HG02623 (cell line): ENCODE data around the gene MTG2.

Experiments used
- ATAC-seq: cut with Tn5 transposase; IDR thresholded peaks from one replicate; pipeline ENCODE4 v1.9.1; 2021; ENCODE audit warnings: moderate library complexity; ENCODE audit not compliant: unreplicated experiment

The MTG2 gene

GRCh38 chr20:62182469-62183425, at the start of gene MTG2:
Gene MTG2, plus strand, starts transcription at chr20:62183028. Its CDS starts 10,393 bp downstream, at chr20:62193421.
- peak; percentile 93 for ATAC-seq

GRCh38 chr20:62133051-62133845, 49.6 kb upstream of the MTG2 start:
- ATAC-seq = no peak

- ATAC-seq = no peak
Measured at GRCh38 chr20:62133864-62134263, 49.0 kb upstream of the MTG2 start.

GRCh38 chr20:62134735-62135231, 48.0 kb upstream of the MTG2 start:
- ATAC-seq = no peak

- no peak for ATAC-seq
Measured at GRCh38 chr20:62135573-62136266, 47.1 kb upstream of the MTG2 start.

- ATAC-seq = no peak
Measured at GRCh38 chr20:62136283-62137091, 46.3 kb upstream of the MTG2 start.

GRCh38 chr20:62137092-62137384, 45.8 kb upstream of the MTG2 start:
- ATAC-seq = no peak

GRCh38 chr20:62137478-62138203, 45.2 kb upstream of the MTG2 start:
- no peak for ATAC-seq

- ATAC-seq = no peak
Measured at GRCh38 chr20:62138204-62138543, 44.7 kb upstream of the MTG2 start.

- ATAC-seq = no peak
Measured at GRCh38 chr20:62138912-62139311, 43.9 kb upstream of the MTG2 start.

GRCh38 chr20:62139636-62140035, 43.2 kb upstream of the MTG2 start:
- no peak for ATAC-seq

- no peak for ATAC-seq
Measured at GRCh38 chr20:62141043-62141396, 41.8 kb upstream of the MTG2 start.

- ATAC-seq = no peak
Measured at GRCh38 chr20:62141397-62142251, 41.2 kb upstream of the MTG2 start.

GRCh38 chr20:62142252-62143080, 40.4 kb upstream of the MTG2 start:
- peak; percentile 10 for ATAC-seq

- peak; percentile 68 for ATAC-seq
Measured at GRCh38 chr20:62143081-62143956, 39.5 kb upstream of the MTG2 start, which contains the start of the genes PSMA7 and SS18L1. Gene PSMA7, minus strand, starts transcription at chr20:62143394. Its CDS starts 91 bp downstream, at chr20:62143303. Gene SS18L1, plus strand, starts transcription at chr20:62143769. Its CDS starts 52 bp downstream, at chr20:62143821.

GRCh38 chr20:62143957-62144825, 38.6 kb upstream of the MTG2 start:
- ATAC-seq = peak; percentile 2
